IMR-90 (cell line): ENCODE data around the gene ACOX3. TPM values are rescaled to one million over a fixed set of nuclear protein-coding genes. Genes with fewer than 3 reads are reported as not detected.

ENCODE experiments used
- ATAC-seq: fragments of 200-7000 bp; cut with Tn5 transposase; 2 replicates; pipeline ENCODE4 v1.9.1; 2020; ENCODE audit warnings: low read depth, mild to moderate bottlenecking, moderate library complexity
- BruUV-seq: library from RNA; stranded (reverse); fragments of 400-500 nt; replicated peaks from 2 replicates; lab custom pipeline; 2021; lab: Mats Ljungman, UMichigan
- CTCF ChIA-PET: fragments of 300-600 bp; formaldehyde crosslinking; extraction: SDS; loops from one replicate; lab custom pipeline; 2021; ENCODE audit warnings: antibody characterized with exemption; lab: Yijun Ruan, JAX
- POLR2A ChIA-PET: fragments of 300-600 bp; sonication (Branson Sonifier 250); formaldehyde crosslinking; loops from one replicate; lab custom pipeline; 2022; ENCODE audit warnings: antibody characterized with exemption; ENCODE audit not compliant: unreplicated experiment; lab: Charles Lee
- DNase-seq: peaks from one replicate; pipeline ENCODE4 v3.0.0; 2013
- H2AFZ ChIP-seq: replicated peaks from 2 replicates; pipeline ENCODE3; 2013; ENCODE audit warnings: low read length, mild to moderate bottlenecking; ENCODE audit not compliant: poor library complexity
- H2AK5ac ChIP-seq: 2 replicates; pipeline ENCODE4 v1.6.1; 2013; ENCODE audit warnings: low read depth, low read length, inconsistent platforms
- H2AK9ac ChIP-seq: replicated peaks from 2 replicates; pipeline ENCODE3; 2013; ENCODE audit warnings: mild to moderate bottlenecking, low read depth, low read length, moderate library complexity; ENCODE audit not compliant: poor library complexity
- H2BK120ac ChIP-seq: 2 replicates; pipeline ENCODE4 v1.6.1; 2013; ENCODE audit warnings: low read depth, low read length, inconsistent platforms
- H2BK15ac ChIP-seq: 3 replicates; pipeline ENCODE4 v1.6.1; 2013; ENCODE audit warnings: low read depth, low read length, inconsistent platforms
- H2BK20ac ChIP-seq: 2 replicates; pipeline ENCODE4 v1.6.1; 2013; ENCODE audit warnings: low read depth, mild to moderate bottlenecking, inconsistent platforms, low read length, moderate library complexity
- H2BK5ac ChIP-seq: 2 replicates; pipeline ENCODE4 v1.6.1; 2013; ENCODE audit warnings: mild to moderate bottlenecking, low read depth, low read length, inconsistent platforms; ENCODE audit not compliant: poor library complexity, severe bottlenecking
- H3K14ac ChIP-seq: replicated peaks from 2 replicates; pipeline ENCODE4 v1.6.1; 2013; ENCODE audit warnings: low read depth, low read length, inconsistent platforms
- H3K18ac ChIP-seq: 2 replicates; pipeline ENCODE4 v1.6.1; 2013; ENCODE audit warnings: low read depth, low read length, control low read depth
- H3K23ac ChIP-seq: 2 replicates; pipeline ENCODE4 v1.6.1; 2013; ENCODE audit warnings: low read depth, low read length, inconsistent platforms
- H3K27ac ChIP-seq: 2 replicates; pipeline ENCODE4 v1.5.1; 2013; ENCODE audit warnings: mild to moderate bottlenecking, control low read depth, low read length; ENCODE audit not compliant: insufficient read depth
- H3K27me3 ChIP-seq: 2 replicates; pipeline ENCODE4 v1.6.1; 2013; ENCODE audit warnings: low read length; ENCODE audit not compliant: control insufficient read depth, insufficient read depth
- H3K36me3 ChIP-seq: 2 replicates; pipeline ENCODE4 v1.6.1; 2013; ENCODE audit warnings: low read length, mixed read lengths; ENCODE audit not compliant: control insufficient read depth, insufficient read depth
- H3K4ac ChIP-seq: 2 replicates; pipeline ENCODE4 v1.6.1; 2013; ENCODE audit warnings: low read depth, low read length, inconsistent platforms
- H3K4me1 ChIP-seq: 2 replicates; pipeline ENCODE4 v1.6.1; 2013; ENCODE audit warnings: low read length, mixed read lengths; ENCODE audit not compliant: control insufficient read depth, insufficient read depth
- H3K4me2 ChIP-seq: 2 replicates; pipeline ENCODE4 v1.6.1; 2013; ENCODE audit warnings: low read depth, mild to moderate bottlenecking, control low read depth, low read length, moderate library complexity
- H3K4me3 ChIP-seq: 2 replicates; pipeline ENCODE4 v1.5.1; 2013; ENCODE audit warnings: low read depth, mild to moderate bottlenecking, control low read depth, low read length, moderate library complexity; ENCODE audit not compliant: insufficient read depth
- H3K56ac ChIP-seq: 2 replicates; pipeline ENCODE4 v1.6.1; 2013; ENCODE audit warnings: low read length, inconsistent platforms; ENCODE audit not compliant: insufficient read depth; ENCODE audit errors: extremely low read depth
- H3K79me1 ChIP-seq, 2 experiments: 2 replicates each; pipeline ENCODE4 v1.6.1; 2013; ENCODE audit warnings: low read length in 2 of 2, inconsistent platforms in 1 of 2, low read depth in 1 of 2
- H3K9ac ChIP-seq: 2 replicates; pipeline ENCODE4 v1.6.1; 2013; ENCODE audit warnings: low read depth, low read length, control low read depth
- H3K9me1 ChIP-seq: 2 replicates; pipeline ENCODE4 v1.6.1; 2013; ENCODE audit warnings: low read length, inconsistent platforms; ENCODE audit not compliant: insufficient read depth
- H3K9me3 ChIP-seq: 2 replicates; pipeline ENCODE4 v1.6.1; 2013; ENCODE audit warnings: low read length; ENCODE audit not compliant: control insufficient read depth, insufficient read depth
- H4K20me1 ChIP-seq: 2 replicates; pipeline ENCODE4 v1.6.1; 2013; ENCODE audit warnings: low read length, inconsistent platforms; ENCODE audit not compliant: insufficient read depth
- H4K5ac ChIP-seq: 2 replicates; pipeline ENCODE4 v1.6.1; 2013; ENCODE audit warnings: mild to moderate bottlenecking, low read depth, low read length, control low read depth
- H4K8ac ChIP-seq, 2 experiments: 2 replicates each; pipeline ENCODE4 v1.6.1; 2013; ENCODE audit warnings: low read depth in 2 of 2, low read length in 2 of 2, control low read depth in 1 of 2, inconsistent platforms in 1 of 2
- H4K91ac ChIP-seq: 2 replicates; pipeline ENCODE4 v1.6.1; 2013; ENCODE audit warnings: low read depth, low read length, inconsistent platforms; ENCODE audit not compliant: insufficient read depth
- FOS ChIP-seq: fragments of 150-350 bp; IDR thresholded peaks from 2 replicates; pipeline ENCODE4 v1.6.1; 2016; ENCODE audit warnings: low read depth, low read length
- MAFK ChIP-seq: IDR thresholded peaks from 2 replicates; pipeline ENCODE4 v1.6.1; 2012; ENCODE audit warnings: low read depth, low read length, improper control_type of control experiment
- RCOR1 ChIP-seq: IDR thresholded peaks from 2 replicates; pipeline ENCODE4 v1.6.1; 2012; ENCODE audit warnings: mild to moderate bottlenecking, low read length, improper control_type of control experiment; ENCODE audit not compliant: insufficient replicate concordance
- WGBS, 2 experiments: methylation state at CpG; one replicate each; pipeline versions ENCODE4 v1.1.5 to v1.1.7; 2013; ENCODE audit warnings: missing lambda C conversion rate in 2 of 2; ENCODE audit not compliant: insufficient read length in 1 of 2; ENCODE audit errors: extremely low coverage in 2 of 2; 5-methylcytosine and 5-hydroxymethylcytosine counted together
- dilution Hi-C: fragments of 300-500 bp; cut with HindIII; formaldehyde crosslinking; loops from one replicate; pipeline ENCODE4 v1.14.3; 2018; ENCODE audit warnings: low sequenced_read_pairs; ENCODE audit not compliant: unreplicated experiment
- in situ Hi-C: fragments of 300-500 bp; cut with MboI; formaldehyde crosslinking; loops from 3 replicates; pipeline ENCODE4 v1.14.3; 2019; ENCODE audit warnings: low sequenced_read_pairs, inconsistent platforms, mixed read lengths
- intact Hi-C: fragments of 100-400 bp; cut with micrococcal nuclease; formaldehyde crosslinking; loops from 2 replicates; pipeline ENCODE4 v1.10.0; 2022
- polyA plus RNA-seq, 3 experiments: library from polyadenylated mRNA; depleted of rRNA; stranded (reverse); fragments of >200 nt; gene quantifications; 2 replicates each; pipeline ENCODE4 v1.2.3, GENCODE V29; 2012; ENCODE audit warnings: low replicate concordance in 1 of 3
- total RNA-seq: library from RNA; depleted of rRNA; stranded (reverse); fragments of >200 nt; gene quantifications from 2 replicates; pipeline ENCODE4 v1.2.3, GENCODE V29; 2012

The ACOX3 gene
- total and polyA plus RNA-seq, 2 of the 4 experiments (the other 2 are of a cell fraction): 15.2 to 25.8 TPM

GRCh38 chr4:8322794-8323704 is 117.5 kb downstream of the ACOX3 start:
- no peak overlapping the region for H2AK5ac ChIP-seq
- H3K18ac ChIP-seq: no peak overlapping the region
- in situ Hi-C loops (no loop called here), intact Hi-C loops (no loop called here), dilution Hi-C loops (no loop called here)
- CTCF ChIA-PET: no interaction called here
- H3K9me3 ChIP-seq: peaks cover 5% of the 10 kb centered on the region
- POLR2A ChIA-PET: no interaction called here
- WGBS, 2 experiments: 70% methylated on average over 2 of the region's 9 CpGs; no CpG with 5 or more reads in 1 of the 2 experiments
- no peak overlapping the region for H3K23ac ChIP-seq
- H3K4me3 ChIP-seq: no peak overlapping the region
- no peaks in the 10 kb centered on the region for H3K27me3 ChIP-seq
- no peak overlapping the region for H3K9ac ChIP-seq
- H4K8ac ChIP-seq: no peak overlapping the region
- ATAC-seq: no peak
- DNase-seq: no peak
- H3K79me1 ChIP-seq: no peaks in the 10 kb centered on the region
- no peak overlapping the region for H2BK20ac ChIP-seq
- H2BK5ac ChIP-seq: no peak overlapping the region
- H2AFZ ChIP-seq: no peak overlapping the region
- no peaks in the 10 kb centered on the region for H3K36me3 ChIP-seq
- no peak overlapping the region for H3K4me2 ChIP-seq
- no peak overlapping the region for H3K4ac ChIP-seq
- H2AK9ac ChIP-seq: no peak overlapping the region
- no peak overlapping the region for H2BK120ac ChIP-seq
- no peak overlapping the region for H3K27ac ChIP-seq
- H3K9me1 ChIP-seq: peaks cover 15% of the 10 kb centered on the region
- H3K56ac ChIP-seq: no peak overlapping the region
- H4K20me1 ChIP-seq: no peaks in the 10 kb centered on the region; the same call in 1 of the 2 replicates
- H4K5ac ChIP-seq: no peak overlapping the region
- no peak for TF ChIP-seq MAFK
- TF ChIP-seq RCOR1: no peak
- TF ChIP-seq FOS: no peak
- H2BK15ac ChIP-seq: no peak overlapping the region
- no TSS peak for BruUV-seq
- H3K14ac ChIP-seq: no peak overlapping the region
- no peak overlapping the region for H4K91ac ChIP-seq
- no peaks in the 10 kb centered on the region; the same call in 1 of the 2 replicates for H3K4me1 ChIP-seq
